ENCODE data around the gene HOXC9. TPM values are rescaled to one million over a fixed set of nuclear protein-coding genes. Genes with fewer than 3 reads are reported as not detected.

The HOXC9 gene
- polyA plus RNA-seq, 2 of the 4 experiments (the other 2 are of a cell fraction): 5.2 to 6.6 TPM

- Histone ChIP-seq H3K4me2 (peak overlapping the region; percentile 87), H3K9me3 (no peaks in the 10 kb centered on the region), H3K4me1 (peaks cover 29% of the 10 kb centered on the region), H3K27ac (peak overlapping the region in 1 of 2 experiments; percentile 16; a peak in 2 of 6 replicates), H3K4me3 (no peak overlapping the region; the same call in 2 of the 3 replicates)
- POLR2A ChIA-PET: no interaction called here
- no peak for TF ChIP-seq EHF (CRISPR knock-in tag; IDR thresholded peaks at IDR 0.05)
- no peak for TF ChIP-seq HEYL (CRISPR knock-in tag; IDR thresholded peaks at IDR 0.05)
- TF ChIP-seq MAFK (IDR thresholded peaks at IDR 0.05; ENCODE audit: partially characterized antibody): no peak
- no peak for TF ChIP-seq FOXS1 (CRISPR knock-in tag; IDR thresholded peaks at IDR 0.05)
- no peak for TF ChIP-seq JUNB (IDR thresholded peaks at IDR 0.05)
- no peak for TF ChIP-seq POLR2A (IDR thresholded peaks at IDR 0.05; ENCODE audit: low read length)
- TF ChIP-seq MAZ (IDR thresholded peaks at IDR 0.05; ENCODE audit: borderline replicate concordance, low read depth, low read length): no peak
- TF ChIP-seq, protein P1, sequence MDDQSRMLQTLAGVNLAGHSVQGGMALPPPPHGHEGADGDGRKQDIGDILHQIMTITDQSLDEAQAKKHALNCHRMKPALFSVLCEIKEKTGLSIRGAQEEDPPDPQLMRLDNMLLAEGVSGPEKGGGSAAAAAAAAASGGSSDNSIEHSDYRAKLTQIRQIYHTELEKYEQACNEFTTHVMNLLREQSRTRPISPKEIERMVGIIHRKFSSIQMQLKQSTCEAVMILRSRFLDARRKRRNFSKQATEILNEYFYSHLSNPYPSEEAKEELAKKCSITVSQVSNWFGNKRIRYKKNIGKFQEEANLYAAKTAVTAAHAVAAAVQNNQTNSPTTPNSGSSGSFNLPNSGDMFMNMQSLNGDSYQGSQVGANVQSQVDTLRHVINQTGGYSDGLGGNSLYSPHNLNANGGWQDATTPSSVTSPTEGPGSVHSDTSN (IDR thresholded peaks at IDR 0.05): no peak
- no peak for TF ChIP-seq ATOH8 (CRISPR knock-in tag; IDR thresholded peaks at IDR 0.05; ENCODE audit: low read depth)
- TF ChIP-seq TFCP2L1 (CRISPR knock-in tag; IDR thresholded peaks at IDR 0.05): no peak
- TF ChIP-seq MYC (IDR thresholded peaks at IDR 0.05; ENCODE audit: borderline replicate concordance, low read length): no peak
- TF ChIP-seq KDM5A (IDR thresholded peaks at IDR 0.05): no peak
- no peak for TF ChIP-seq ELK1 (IDR thresholded peaks at IDR 0.05; ENCODE audit: low read depth, low read length)
- TF ChIP-seq HOXB13 (CRISPR knock-in tag; IDR thresholded peaks at IDR 0.05; ENCODE audit: low read depth): no peak
- TF ChIP-seq, protein P2, sequence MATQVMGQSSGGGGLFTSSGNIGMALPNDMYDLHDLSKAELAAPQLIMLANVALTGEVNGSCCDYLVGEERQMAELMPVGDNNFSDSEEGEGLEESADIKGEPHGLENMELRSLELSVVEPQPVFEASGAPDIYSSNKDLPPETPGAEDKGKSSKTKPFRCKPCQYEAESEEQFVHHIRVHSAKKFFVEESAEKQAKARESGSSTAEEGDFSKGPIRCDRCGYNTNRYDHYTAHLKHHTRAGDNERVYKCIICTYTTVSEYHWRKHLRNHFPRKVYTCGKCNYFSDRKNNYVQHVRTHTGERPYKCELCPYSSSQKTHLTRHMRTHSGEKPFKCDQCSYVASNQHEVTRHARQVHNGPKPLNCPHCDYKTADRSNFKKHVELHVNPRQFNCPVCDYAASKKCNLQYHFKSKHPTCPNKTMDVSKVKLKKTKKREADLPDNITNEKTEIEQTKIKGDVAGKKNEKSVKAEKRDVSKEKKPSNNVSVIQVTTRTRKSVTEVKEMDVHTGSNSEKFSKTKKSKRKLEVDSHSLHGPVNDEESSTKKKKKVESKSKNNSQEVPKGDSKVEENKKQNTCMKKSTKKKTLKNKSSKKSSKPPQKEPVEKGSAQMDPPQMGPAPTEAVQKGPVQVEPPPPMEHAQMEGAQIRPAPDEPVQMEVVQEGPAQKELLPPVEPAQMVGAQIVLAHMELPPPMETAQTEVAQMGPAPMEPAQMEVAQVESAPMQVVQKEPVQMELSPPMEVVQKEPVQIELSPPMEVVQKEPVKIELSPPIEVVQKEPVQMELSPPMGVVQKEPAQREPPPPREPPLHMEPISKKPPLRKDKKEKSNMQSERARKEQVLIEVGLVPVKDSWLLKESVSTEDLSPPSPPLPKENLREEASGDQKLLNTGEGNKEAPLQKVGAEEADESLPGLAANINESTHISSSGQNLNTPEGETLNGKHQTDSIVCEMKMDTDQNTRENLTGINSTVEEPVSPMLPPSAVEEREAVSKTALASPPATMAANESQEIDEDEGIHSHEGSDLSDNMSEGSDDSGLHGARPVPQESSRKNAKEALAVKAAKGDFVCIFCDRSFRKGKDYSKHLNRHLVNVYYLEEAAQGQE (IDR thresholded peaks at IDR 0.05): no peak
- FAIRE-seq (no peak), ATAC-seq (peak in 1 of 2 experiments; percentile 32; a peak in 3 of 6 replicates), DNase-seq (ENCODE audit: low read depth in 1 of 2, low spot score in 1 of 2) (no peak)
- CTCF ChIA-PET: interaction anchor here (0.5 to 5.8 kb wide), 34 partner anchors 13 to 393 kb away, joined by 3 to 171 read pairs (median 4); partner anchors contain the start of genes HOXC12, HOXC5, HOXC8 and HOXC9
- 42% methylated on average over 5 of the region's 5 CpGs for WGBS (ENCODE audit: missing lambda C conversion rate)
These were observed 11.3 kb upstream of the HOXC9 start for GRCh38 chr12:53988541-53989226.

- FAIRE-seq (no peak), DNase-seq (ENCODE audit: low read depth in 1 of 2, low spot score in 1 of 2) (peak; percentile 69 to 77), ATAC-seq (peak in 1 of 2 experiments; percentile 63; a peak in 3 of 6 replicates)
- Histone ChIP-seq H3K4me1 (peaks cover 25% of the 10 kb centered on the region), H3K27ac (peak overlapping the region; percentile 15 to 69; a peak in 4 of 6 replicates), H3K4me3 (peak overlapping the region; percentile 39), H3K9me3 (no peaks in the 10 kb centered on the region), H3K4me2 (peak overlapping the region; percentile 87)
- ChIA-PET CTCF (interaction anchor here (0.6 to 28.7 kb wide), 36 partner anchors 10 to 392 kb away, joined by 3 to 1074 read pairs (median 8); partner anchors contain the start of genes HOXC5, HOXC8, HOXC9 and SMUG1), POLR2A (no interaction called here)
- 17% methylated on average over 28 of the region's 28 CpGs for WGBS (ENCODE audit: missing lambda C conversion rate)
- TF ChIP-seq ESRRA (IDR thresholded peaks at IDR 0.05; ENCODE audit: borderline replicate concordance, low read length): no peak
- TF ChIP-seq RAD21 (conservative IDR thresholded peaks at IDR 0.05 in 1 of 2, IDR thresholded peaks at IDR 0.05 in 1 of 2): peak; percentile 83 to 85
- no peak for TF ChIP-seq MYC (IDR thresholded peaks at IDR 0.05; ENCODE audit: borderline replicate concordance, low read length)
- no peak for TF ChIP-seq EP300 (IDR thresholded peaks at IDR 0.05)
- TF ChIP-seq EHMT2 (IDR thresholded peaks at IDR 0.05; ENCODE audit: low read depth): no peak
- TF ChIP-seq KDM5A (IDR thresholded peaks at IDR 0.05): no peak
- peak; percentile 91 for TF ChIP-seq SMC3 (IDR thresholded peaks at IDR 0.05)
- no peak for TF ChIP-seq JUNB (IDR thresholded peaks at IDR 0.05)
- TF ChIP-seq CTCF (IDR thresholded peaks at IDR 0.05): peak; percentile 89
- no peak for TF ChIP-seq PHF8 (IDR thresholded peaks at IDR 0.05; ENCODE audit: borderline replicate concordance, low read depth)
- TF ChIP-seq EHF (CRISPR knock-in tag; IDR thresholded peaks at IDR 0.05): no peak
- TF ChIP-seq, protein P3, sequence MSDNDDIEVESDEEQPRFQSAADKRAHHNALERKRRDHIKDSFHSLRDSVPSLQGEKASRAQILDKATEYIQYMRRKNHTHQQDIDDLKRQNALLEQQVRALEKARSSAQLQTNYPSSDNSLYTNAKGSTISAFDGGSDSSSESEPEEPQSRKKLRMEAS (IDR thresholded peaks at IDR 0.05): 0 out of 2 replicates have a peak, but pooled peaks have one; percentile 33
- TF ChIP-seq TP53 (CRISPR knock-in tag; IDR thresholded peaks at IDR 0.05): no peak
These were observed 10.5 kb upstream of the HOXC9 start for GRCh38 chr12:53989227-53990113.
